Measurements from ENCODE around the gene DHX32.

DNA sequence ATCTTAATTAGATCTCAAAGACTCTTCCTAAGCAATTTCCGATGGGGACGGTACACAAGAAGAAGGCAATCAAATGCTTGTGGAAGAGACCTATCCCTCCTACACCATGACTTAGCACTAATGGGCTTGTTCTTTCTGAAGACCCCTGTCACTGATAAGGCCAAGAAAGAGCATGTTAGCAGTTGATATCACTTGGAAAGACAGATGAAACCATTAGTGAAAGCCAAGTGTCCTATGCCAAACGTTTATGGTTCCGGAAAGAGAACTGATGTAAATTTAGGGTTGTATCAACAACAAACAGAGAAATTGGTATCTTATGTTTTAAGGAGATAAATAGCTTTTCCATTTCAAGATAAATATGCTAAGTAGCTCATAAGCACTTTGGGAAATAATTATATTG is 64.5 kb downstream of the DHX32 start:
- TF ChIP-seq EZH2 (IDR thresholded peaks at IDR 0.05; ENCODE audit: borderline replicate concordance, low read length) (no peak), CTCF (conservative IDR thresholded peaks at IDR 0.05 in 1 of 2, IDR thresholded peaks at IDR 0.05 in 1 of 2; ENCODE audit: extremely low read depth in 1 of 2, insufficient read depth in 1 of 2, low read depth in 1 of 2, low read length in 2 of 2) (no peak)

Data from mammary epithelial cell (primary cell).